Thyroid gland (tissue), 4 donors: ENCODE results near the gene FAM53A. TPM values are rescaled to one million over a fixed set of nuclear protein-coding genes. Genes with fewer than 3 reads are reported as not detected.

Source experiments
- DNase-seq, 2 donors: peaks; one replicate each; pipeline ENCODE4 v3.0.0-alpha.2; 2019
- H3K27ac ChIP-seq, 3 donors: fragments of 200-600 bp; sonication (generic); 1 replicate in 2 of 3; 2 replicates in 1 of 3; pipeline ENCODE4 v1.5.1; 2016 to 2019; ENCODE audit warnings: mild to moderate bottlenecking in 1 of 3, moderate library complexity in 1 of 3
- H3K27me3 ChIP-seq: fragments of 200-600 bp; sonication (generic); one replicate; pipeline ENCODE4 v1.5.1; 2019
- H3K36me3 ChIP-seq, 2 donors: fragments of 200-600 bp; sonication (generic); one replicate each; pipeline ENCODE4 v1.5.1; 2016 to 2019
- H3K4me1 ChIP-seq, 2 donors: fragments of 200-600 bp; sonication (generic); one replicate each; pipeline ENCODE4 v1.5.1; 2017 to 2019
- H3K4me3 ChIP-seq, 3 donors: fragments of 200-600 bp; sonication (generic); replicated peaks in 1 of 3; 1 replicate in 2 of 3; 2 replicates in 1 of 3; pipeline ENCODE4 v1.5.1; 2016; ENCODE audit warnings: mild to moderate bottlenecking in 1 of 3
- H3K9me3 ChIP-seq: fragments of 200-600 bp; sonication (generic); one replicate; pipeline ENCODE4 v1.5.1; 2017
- POLR2A ChIP-seq, 2 donors: fragments of 450-650 bp; IDR thresholded peaks; one replicate each; pipeline ENCODE4 v1.6.1; 2017; ENCODE audit warnings: antibody characterized with exemption in 2 of 2, mild to moderate bottlenecking in 2 of 2, moderate library complexity in 1 of 2
- WGBS, 2 donors: methylation state at CpG; one replicate each; pipeline ENCODE4 v1.1.5; 2017; 5-methylcytosine and 5-hydroxymethylcytosine counted together
- intact Hi-C: fragments of 100-400 bp; cut with DNase I; formaldehyde crosslinking; loops from one replicate; pipeline ENCODE4 v1.15.1; 2023
- total RNA-seq, 4 donors: library from RNA; depleted of rRNA; stranded (reverse); fragments of >200 nt; gene quantifications; one replicate each; pipeline ENCODE4 v1.2.3, GENCODE V29; 2016
- TF ChIP-seq, protein P1 (sequence below), 6 experiments: fragments of 200-600 bp in 3 of 6; fragments of 450-650 bp in 3 of 6; sonication (generic) in 3 of 6; IDR thresholded peaks; one replicate each; pipeline ENCODE4 v1.5.1; 2016 to 2019; ENCODE audit warnings: antibody characterized with exemption in 6 of 6, mild to moderate bottlenecking in 2 of 6, inconsistent platforms in 1 of 6, moderate library complexity in 1 of 6

Gene FAM53A
- total RNA-seq, 4 donors from 2014 or later = 17.5 to 34.9 (median 21.7) TPM

GRCh38 chr4:1658146-1658545, 26.0 kb downstream of the FAM53A start:
- no peak for DNase-seq
- H3K36me3 ChIP-seq = no peaks in the 10 kb centered on the region
- H3K4me1 ChIP-seq = no peaks in the 10 kb centered on the region
- WGBS, 2 donors = 87 to 93% methylated on average over 12 of the region's 12 CpGs
- H3K9me3 ChIP-seq = no peaks in the 10 kb centered on the region
- H3K27me3 ChIP-seq = no peaks in the 10 kb centered on the region
- TF ChIP-seq POLR2A (IDR thresholded peaks at IDR 0.05) = no peak
- TF ChIP-seq, protein P1, sequence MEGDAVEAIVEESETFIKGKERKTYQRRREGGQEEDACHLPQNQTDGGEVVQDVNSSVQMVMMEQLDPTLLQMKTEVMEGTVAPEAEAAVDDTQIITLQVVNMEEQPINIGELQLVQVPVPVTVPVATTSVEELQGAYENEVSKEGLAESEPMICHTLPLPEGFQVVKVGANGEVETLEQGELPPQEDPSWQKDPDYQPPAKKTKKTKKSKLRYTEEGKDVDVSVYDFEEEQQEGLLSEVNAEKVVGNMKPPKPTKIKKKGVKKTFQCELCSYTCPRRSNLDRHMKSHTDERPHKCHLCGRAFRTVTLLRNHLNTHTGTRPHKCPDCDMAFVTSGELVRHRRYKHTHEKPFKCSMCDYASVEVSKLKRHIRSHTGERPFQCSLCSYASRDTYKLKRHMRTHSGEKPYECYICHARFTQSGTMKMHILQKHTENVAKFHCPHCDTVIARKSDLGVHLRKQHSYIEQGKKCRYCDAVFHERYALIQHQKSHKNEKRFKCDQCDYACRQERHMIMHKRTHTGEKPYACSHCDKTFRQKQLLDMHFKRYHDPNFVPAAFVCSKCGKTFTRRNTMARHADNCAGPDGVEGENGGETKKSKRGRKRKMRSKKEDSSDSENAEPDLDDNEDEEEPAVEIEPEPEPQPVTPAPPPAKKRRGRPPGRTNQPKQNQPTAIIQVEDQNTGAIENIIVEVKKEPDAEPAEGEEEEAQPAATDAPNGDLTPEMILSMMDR (IDR thresholded peaks at IDR 0.05) = no peak
- no peak overlapping the region for H3K4me3 ChIP-seq
- H3K27ac ChIP-seq = no peak overlapping the region
- intact Hi-C loops = no loop called here

DNA sequence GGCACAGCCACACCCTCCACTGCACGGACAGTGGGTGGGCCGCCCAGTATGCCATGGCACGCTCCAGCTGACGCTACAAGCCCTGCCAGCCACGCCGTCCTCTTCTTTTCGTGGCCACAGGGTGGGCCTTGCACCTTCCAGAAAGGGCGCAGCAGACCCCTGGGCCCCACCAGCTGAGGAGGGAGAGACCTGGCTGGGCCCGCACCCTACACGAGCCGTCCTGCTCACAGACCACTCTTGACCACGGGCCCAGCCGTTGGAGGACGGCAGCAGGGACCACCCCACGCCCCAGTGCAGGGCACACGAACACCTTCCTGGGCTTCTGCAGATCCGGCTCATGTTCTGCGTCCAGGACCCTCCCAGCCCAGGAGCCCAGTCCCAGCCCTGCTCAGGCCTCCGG, 27.1 kb downstream of the FAM53A start:
- WGBS, 2 donors = 94 to 99% methylated on average over 12 to 19 of the region's 19 CpGs
- no peaks in the 10 kb centered on the region for H3K36me3 ChIP-seq
- intact Hi-C loops = no loop called here
- H3K4me3 ChIP-seq = no peak overlapping the region
- no peak for TF ChIP-seq POLR2A (IDR thresholded peaks at IDR 0.05)
- TF ChIP-seq, protein P1 (IDR thresholded peaks at IDR 0.05) = no peak
- no peak overlapping the region for H3K27ac ChIP-seq
- H3K9me3 ChIP-seq = no peaks in the 10 kb centered on the region
- no peak for DNase-seq
- no peaks in the 10 kb centered on the region for H3K4me1 ChIP-seq
- no peaks in the 10 kb centered on the region for H3K27me3 ChIP-seq

GRCh38 chr4:1656132-1656531, 28.0 kb downstream of the FAM53A start:
- no peak for DNase-seq
- TF ChIP-seq, protein P1 (IDR thresholded peaks at IDR 0.05) = no peak
- TF ChIP-seq POLR2A (IDR thresholded peaks at IDR 0.05) = no peak
- H3K9me3 ChIP-seq = no peaks in the 10 kb centered on the region
- H3K4me1 ChIP-seq = no peaks in the 10 kb centered on the region
- H3K4me3 ChIP-seq = no peak overlapping the region
- H3K27ac ChIP-seq = no peak overlapping the region
- WGBS, 2 donors = 86 to 93% methylated on average over 4 to 5 of the region's 5 CpGs
- H3K36me3 ChIP-seq = no peaks in the 10 kb centered on the region
- no peaks in the 10 kb centered on the region for H3K27me3 ChIP-seq
- intact Hi-C loops = no loop called here

DNA sequence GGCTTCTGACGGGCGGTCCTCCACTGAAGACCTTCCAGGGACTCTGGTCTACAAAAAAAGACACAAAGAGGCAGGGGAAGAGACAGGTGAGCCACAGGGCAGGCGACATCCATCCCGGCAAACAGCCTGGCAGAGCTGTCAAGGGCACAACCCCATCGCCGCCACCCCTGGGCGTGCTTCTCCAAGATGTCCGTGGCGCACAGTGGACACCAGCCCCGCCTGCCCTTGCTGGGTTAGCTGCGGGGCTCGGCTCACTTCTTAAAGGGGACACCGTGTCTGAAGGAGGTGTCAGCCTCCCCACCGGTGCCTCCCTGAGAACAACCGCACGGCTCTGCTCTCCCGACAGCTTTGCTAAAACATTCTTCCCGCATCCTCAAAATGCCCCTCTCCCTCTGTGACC, 28.4 kb downstream of the FAM53A start:
- TF ChIP-seq, protein P1 (IDR thresholded peaks at IDR 0.05) = no peak
- no peak for TF ChIP-seq POLR2A (IDR thresholded peaks at IDR 0.05)
- no peak for DNase-seq
- Histone ChIP-seq H3K36me3 (no peaks in the 10 kb centered on the region), H3K27me3 (no peaks in the 10 kb centered on the region), H3K27ac (no peak overlapping the region), H3K4me1 (no peaks in the 10 kb centered on the region), H3K4me3 (no peak overlapping the region), H3K9me3 (no peaks in the 10 kb centered on the region)
- intact Hi-C loops = no loop called here
- 90 to 91% methylated on average over 17 to 18 of the region's 18 CpGs for WGBS, 2 donors

- Histone ChIP-seq H3K9me3 (no peaks in the 10 kb centered on the region), H3K4me1 (no peaks in the 10 kb centered on the region), H3K27ac (no peak overlapping the region), H3K36me3 (no peaks in the 10 kb centered on the region), H3K27me3 (no peaks in the 10 kb centered on the region), H3K4me3 (no peak overlapping the region)
- intact Hi-C loops = no loop called here
- WGBS, 2 donors = 97 to 98% methylated on average over 29 to 45 of the region's 47 CpGs
- TF ChIP-seq, protein P1 (IDR thresholded peaks at IDR 0.05) = no peak
- TF ChIP-seq POLR2A (IDR thresholded peaks at IDR 0.05) = no peak
- DNase-seq = no peak
Observed at GRCh38 chr4:1655081-1655480, 29.0 kb downstream of the FAM53A start.
